Epidermal melanocyte (primary cell): ENCODE measurements around the gene GSAP.
A peak's percentile ranks its signal among the peaks of the same experiment; 100 is the strongest.

Experiments
- DNase-seq: peaks from one replicate; pipeline ENCODE4 v3.0.0; 2011; ENCODE audit warnings: low spot score; ENCODE audit not compliant: insufficient read length

Gene GSAP

DNA sequence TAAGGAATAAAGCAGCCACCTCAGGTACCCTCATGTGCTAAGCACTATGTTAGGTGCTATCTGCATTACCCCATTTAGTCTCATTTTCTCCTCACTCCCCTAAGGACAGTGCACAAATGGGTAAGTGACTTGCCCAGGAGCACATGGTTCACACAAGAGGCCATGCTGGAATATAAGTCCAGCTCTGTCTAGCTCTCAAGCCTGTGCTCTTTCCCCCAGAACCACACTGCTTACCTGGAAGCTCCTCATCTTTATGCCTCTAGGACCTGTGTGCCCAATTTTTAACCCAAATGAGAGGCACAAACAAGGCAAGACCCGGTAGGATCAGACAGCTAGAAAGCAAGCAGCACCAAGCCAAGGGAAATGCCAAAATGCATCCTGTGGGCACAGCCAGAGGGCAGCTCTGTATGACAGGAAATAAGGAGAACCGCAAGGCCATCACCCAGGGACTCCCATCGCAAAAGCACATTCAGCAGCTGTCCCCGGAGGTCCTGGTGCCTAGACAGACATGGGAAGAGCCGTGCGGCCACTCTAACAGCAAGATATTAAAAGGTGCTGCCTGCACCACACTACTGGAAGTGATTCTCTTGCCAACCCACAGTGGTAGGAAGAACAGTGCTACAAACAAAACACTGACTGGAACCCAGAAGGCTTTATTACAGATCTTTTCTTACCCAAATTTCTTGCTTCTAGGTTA is 88.1 kb downstream of the GSAP start:
- DNase-seq: no peak

DNA sequence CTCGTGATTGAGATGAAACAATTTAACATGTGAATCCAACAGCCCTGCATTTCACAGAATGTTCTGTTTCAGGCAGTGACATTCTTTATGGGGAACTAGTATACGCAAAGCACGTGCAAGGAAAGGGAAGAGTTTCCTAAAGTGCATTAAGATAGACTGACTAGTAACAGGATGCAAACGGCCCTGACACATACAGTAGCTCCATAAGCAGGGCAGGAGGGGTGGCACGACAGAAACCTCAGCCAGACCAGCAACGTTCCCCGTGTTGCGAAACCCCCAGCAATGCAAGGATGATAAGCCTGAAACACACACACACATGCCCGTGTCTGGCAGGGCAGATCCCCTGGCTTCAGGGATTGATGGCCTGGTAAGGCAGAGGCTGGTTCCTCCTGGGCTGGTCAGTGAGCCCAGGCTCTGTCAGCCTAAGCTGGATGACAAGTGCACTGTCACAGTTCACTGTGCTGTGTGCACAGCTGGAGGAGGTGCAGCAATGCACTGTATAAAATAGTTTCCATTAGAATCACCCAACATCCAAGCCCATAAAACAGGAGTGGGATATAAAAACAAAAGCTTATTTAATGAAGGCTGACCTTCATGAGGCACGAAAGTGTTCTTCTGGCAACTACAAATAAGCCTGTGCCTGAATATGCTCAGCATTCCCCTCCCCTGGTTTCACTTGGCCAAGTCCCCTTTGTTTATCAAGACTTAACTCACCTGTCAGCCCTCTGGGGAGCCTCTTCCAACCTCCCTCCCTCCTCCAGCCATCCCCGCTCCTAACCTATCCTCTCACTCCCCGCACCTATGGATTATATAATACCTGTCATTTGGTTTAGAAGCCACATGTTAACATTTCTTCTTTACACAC is 88.8 kb downstream of the GSAP start:
- no peak for DNase-seq

DNA sequence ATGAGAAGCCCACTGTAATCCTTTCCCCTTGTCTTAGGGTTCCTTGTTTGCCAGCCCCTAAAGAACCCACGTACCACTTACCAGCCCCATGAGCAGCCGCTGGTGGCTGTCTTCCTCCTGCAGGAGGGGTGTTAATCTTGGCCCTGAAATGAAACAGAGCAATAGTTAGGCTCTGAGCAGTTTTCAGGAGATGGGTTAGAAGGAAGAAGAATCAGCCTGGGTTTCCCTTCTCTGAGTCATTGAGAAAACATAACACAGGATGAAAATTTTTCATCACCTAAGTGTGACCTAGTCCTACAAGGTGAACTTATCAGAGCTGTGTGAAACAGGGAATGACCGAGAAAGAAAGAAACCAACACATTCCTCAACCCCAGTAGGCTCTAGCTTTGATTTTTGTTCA is 90.0 kb downstream of the GSAP start:
- DNase-seq: no peak

DNA sequence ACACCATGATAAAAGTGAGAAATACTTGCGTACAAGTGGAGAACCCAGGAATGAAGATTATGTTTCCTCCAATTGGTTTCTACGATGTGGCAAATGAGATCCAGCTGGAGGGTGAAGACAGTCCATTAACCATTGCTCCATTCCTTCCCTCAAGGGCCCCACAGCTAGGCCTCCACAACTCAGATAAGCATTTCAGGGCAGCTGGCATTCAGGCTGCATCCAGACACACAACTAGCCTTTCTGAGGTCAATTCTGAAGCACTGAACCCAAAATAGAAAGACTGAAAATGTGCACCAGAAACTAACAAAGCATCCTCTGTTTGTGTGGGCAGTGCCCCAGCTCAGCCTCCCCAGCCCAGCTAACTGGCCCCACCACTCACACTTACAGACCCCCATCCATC is 94.8 kb downstream of the GSAP start:
- peak; percentile 43 for DNase-seq

DNA sequence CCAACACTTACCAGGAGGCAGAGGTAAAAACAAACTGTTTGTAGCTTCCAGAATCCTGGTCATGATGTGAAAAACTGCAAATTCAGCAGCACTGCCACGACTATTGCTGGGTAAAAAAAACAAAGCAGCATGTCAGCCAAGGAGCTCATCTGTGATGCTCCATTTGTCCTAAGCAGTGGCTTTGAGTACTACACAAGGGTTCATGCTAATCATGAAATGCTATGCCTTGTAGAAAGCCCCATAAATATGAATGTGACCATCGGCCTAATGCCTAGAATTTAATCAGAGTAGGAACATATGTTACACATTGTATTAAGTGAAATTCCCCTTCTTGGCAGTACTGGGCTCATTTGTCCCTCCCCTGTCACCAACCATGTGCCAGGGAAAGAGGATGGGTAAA is 95.4 kb downstream of the GSAP start:
- no peak for DNase-seq

DNA sequence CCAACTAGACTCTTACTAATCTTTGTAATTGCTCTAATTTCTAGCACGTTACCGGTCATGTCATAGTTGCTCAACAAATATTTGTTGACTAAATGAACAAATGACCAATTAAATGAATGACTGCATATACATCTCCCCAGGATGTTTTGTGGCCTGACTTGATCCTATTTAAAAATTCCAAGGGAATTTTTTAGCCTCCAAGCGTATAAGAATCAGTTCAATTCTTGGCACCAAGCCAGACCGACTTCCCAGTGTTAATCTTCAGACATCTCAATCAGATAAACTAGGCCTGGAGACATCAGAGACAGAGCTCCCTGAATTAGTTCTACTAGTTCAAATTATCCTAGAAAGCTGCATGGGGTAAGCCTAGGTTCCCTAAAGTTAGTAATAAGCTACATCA is 96.0 kb downstream of the GSAP start:
- DNase-seq: no peak

DNA sequence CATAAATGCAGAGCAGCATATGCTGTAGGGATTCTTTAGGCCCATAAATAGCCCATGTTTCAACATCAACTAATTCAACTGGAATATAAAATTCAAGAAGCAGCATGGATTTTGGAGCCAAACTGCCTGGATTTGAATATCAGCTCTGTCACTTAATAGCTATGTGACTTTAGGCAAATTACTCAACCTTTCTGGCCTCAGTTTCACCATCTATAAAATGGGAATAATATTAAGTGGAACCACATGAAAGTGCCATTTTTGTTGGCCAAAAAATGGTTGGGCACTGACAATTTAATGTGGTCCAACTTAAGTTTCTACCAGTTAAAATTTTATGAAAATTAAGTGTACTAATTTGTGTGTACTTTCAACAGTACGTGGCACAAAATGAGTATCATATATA is 98.1 kb downstream of the GSAP start:
- no peak for DNase-seq

DNA sequence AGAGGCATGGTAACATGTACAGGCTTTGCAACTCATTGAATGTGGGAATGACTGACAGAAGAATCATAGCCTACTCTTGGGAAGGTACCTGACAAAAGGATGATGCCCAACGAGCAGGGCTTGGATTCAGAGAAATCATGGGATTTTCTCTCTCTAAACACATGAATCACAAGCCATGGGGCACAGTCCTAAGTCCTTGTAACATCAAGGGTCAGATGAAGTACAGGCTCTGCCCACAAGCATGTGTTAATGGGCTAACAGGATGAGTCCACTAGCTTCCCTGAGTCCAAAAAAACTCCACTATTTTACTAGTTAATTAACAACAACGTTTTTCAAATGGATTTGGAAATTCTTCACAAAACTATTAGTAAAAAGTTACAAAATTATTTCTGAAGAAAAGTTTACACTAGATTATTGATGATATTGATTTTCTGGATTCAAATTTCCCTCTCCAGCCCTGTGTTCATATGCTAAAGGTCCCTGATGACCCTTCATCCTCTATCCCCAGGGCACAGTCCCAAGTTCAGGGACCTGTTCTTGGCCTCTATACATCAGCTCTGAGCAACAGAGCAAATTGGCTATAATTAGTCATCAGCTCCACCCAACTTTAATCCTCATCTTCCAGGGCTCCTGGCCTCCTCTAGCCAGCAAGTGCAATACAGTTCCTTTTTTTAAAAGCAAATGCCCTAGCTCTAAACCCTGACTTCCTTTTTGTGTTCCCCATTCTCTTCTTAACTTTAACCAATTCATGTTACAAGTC is 99.8 kb downstream of the GSAP start:
- no peak for DNase-seq

DNA sequence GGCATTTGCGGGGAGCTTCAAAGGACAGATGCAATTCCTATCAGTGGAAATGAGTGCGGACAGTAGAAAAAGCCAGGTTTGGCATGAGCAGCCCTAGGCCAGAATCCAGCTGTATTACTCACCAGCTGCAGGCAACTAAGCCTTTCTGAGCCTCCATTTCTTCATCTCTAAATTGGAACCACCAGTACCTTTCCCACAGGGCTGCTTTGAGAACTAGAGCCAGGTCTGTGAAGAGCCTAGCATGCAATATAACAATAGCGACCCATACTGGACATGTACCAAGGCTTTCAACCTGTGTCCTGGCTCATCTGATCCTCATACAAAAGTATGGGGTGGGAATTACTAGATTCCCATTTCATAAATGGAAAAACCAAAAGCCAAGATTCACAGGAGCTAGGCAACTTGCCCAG is 101.0 kb downstream of the GSAP start:
- DNase-seq: no peak

DNA sequence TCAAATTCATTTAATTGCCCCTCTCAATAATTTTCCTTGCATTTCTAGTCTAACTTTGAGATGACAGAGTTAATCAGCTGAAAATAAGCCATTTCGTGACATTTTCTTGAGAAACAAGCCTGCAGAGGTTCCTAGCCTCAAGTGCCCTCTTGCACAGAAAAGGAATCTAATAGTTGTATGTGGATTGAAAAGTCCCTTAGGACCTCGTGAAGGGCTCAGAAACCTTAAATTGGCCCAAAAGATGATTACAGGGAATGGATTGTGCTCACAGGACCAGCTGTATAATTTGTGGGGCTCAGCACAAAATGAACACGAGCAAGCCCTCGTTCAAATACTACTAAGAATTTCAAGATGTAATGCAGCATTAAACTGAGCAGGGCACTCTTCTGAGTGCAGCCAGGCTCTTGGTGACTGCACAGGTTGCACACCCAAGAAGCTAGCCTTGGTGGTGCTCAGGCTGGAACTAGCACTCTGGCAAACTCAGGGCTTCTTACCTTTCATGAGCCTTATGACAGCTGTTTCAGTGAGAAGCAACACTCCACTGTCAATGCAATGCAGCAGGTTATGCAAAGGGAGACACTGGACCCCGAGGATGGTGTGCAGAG is 102.2 kb downstream of the GSAP start:
- no peak for DNase-seq

DNA sequence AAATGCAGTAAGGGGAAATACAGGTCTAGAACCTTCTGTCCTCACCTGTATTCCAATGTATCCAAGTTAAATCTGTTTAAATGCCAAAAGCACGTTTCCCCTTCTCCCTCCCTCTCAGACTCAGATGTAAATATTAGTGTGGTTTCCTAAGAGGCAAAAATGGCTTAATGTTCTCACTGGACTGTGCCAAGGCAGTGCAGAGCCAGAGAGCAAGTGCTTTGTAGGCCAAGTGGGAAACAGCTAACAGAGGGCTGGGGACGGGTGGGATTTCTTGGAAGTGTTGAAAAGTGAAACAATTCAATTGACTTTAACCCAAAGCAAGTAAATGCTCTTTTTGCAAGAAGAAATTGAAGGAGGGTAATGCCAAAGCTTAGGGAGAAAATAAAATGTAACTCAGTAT is 103.1 kb downstream of the GSAP start:
- DNase-seq: no peak

DNA sequence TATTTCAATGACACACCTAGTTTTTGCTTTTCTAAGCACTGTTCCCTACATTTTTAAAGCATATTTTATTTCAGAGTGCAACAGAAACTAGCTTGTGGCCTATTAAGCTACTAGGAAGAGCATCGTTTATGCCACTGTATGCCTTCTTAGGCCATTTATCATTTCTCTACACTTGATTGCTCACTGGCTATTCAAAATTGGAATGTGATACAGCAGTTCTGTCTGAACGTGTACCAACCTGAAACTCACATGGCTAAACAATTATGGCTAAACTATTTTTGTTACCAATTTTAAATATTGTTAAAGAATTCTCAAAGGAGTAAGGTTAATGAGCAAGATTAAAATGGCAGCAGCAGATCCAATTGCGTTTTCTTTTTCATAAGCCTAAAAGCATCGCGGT is 105.2 kb downstream of the GSAP start:
- no peak for DNase-seq

DNA sequence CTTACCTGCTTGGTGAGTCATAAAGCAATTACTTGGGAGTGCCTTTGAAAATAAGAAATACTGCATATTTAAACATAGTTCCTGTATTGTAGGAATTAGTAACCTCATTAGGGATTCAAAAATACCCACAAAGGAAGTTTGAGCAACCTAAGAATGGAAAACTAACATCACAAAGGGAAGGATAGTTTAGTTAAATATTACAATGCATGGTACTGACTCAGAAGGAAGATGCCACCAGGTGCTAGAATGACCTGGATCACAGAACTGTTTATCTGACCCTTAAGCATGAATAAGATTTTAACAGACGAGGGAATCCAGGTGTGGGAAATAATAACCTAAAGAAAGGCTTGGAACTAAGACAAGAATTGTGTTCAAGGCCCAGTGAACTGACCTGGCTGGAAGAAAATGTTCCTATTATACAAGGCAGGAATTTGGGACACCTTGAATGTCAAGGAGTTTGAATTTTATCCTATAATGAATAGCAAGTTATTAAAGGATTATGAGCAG is 106.4 kb downstream of the GSAP start:
- no peak for DNase-seq

DNA sequence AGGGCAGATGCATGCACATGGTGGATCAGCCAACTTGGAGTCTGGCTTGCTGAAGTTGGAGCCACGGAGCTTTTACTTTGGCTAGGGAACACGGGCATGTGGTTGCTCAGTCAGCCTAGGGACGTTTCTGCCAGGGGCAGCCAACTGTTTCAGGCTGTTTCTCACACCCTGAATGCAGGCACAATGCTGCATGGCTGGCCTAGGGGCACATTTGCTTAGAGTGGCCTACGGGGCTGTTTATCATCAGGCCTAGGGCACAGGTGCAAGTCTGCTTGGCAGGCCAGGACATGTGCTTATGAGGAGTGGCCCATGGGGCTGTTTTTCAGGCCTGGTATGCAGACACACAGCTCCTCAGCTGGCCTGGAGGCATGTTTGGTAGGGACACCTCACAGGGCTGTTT is 107.4 kb downstream of the GSAP start:
- no peak for DNase-seq

DNA sequence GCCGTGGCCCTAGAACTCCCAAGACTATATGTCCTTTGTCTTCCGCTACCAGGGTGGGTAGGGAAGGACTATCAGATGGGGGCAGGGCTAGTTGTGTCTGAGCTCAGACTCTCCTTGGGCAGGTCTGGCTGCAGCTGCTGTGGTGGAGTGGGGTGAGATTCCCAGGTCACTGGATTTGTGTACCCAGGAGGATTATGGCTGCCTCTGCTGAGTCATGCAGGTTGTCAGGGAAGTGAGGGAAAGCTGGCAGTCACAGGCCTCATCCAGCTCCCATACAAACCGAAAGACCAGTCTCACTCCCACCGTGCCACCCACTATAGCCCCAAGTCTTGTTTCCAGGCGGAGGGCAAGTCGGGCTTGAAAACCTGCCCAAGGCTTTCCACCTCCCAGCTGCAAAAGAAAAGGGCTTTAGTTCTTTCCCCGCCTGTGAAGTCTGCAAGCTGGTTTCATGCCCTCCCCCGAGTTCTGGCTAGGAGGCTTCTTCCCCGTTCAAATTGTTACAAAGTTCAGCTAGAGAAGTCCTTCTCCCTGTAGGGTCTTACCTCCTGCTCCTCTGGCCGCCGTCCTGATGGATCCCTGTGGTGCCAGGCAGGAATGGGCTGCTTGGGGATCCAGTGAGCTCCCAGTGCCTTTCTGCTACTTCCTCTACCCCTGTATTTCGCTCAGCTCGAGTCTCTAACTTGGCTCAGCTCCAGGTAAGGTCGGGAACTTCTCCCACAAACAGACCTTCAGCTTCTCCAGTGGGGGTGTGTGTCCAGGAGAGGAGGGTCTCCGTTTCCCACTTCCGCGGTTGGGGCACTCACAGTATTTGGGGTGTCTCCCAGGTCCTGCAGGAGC is 109.7 kb downstream of the GSAP start:
- no peak for DNase-seq

DNA sequence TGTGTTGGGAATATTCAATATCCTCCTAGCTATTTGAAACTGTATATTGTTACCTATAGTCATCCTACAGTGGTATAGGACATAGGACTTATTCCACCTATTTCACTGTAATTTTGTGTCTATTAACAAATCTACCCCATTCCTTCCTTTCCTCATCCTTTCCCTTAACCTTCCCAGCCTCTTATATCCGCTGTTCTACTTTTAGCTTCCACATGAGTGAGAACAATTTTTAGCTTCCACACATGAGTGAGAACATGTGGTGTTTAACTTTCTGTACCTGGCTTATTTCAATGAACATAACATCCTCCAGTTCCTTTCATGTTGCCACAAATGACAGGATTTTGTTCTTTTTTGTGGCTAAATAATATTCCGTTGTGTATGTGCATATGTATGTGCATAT is 120.6 kb downstream of the GSAP start:
- no peak for DNase-seq

DNA sequence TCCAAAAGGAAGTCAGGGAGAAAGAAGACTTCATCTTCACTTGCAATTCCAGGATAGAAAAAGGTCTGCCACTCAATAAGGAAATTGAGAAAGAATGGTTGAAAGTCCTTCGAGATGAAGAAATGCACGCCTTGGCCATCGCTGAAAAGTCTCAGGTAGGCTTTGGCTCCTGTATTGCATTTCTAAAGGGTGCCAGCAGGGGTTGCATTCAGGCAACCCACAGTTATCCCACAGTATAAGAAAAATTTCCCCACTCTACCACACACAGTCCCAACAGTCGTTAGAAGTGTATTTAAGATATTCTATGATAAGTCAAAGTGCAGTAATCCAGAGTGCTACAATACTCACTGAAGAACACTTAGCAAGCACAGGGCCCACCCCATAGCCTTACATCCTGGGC is 123.1 kb downstream of the GSAP start:
- DNase-seq: no peak

DNA sequence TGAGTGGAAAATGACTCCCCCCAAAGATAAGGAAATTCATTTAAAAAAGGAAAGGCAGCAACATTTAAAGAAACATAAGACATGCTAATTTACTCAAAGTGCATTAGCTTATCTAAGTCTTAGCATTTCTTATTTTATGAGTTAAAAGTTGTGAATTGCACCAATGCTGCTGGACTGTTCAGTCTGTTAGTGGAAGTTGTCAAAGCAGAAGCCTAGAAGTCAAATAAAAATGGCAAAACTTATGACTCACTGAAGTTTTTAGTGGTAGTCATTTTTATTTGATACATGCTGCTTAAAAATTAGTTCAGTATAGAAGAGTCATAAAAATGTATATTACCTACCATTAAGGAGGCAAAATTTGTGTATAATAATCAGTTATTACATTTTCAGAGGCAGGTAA is 125.7 kb downstream of the GSAP start:
- no peak for DNase-seq

DNA sequence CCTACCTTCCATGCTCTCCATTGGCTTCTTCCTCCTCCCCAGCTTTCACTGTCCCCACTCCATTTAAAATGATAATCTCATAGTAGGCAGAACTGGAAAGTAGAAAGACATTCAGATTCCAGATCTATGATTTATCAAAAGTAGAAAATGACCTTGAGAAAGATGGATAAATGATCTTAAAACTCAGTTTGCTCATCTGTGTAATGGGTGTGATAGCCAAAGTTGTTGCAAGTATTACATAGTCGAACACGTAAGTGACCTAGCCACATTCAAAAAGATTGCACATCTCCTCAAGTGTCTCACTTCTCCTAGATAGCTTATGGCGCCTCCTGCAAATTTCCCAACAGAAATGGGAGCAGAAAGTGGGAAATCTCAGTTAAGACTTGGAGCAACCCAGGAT is 126.8 kb downstream of the GSAP start:
- DNase-seq: no peak

DNA sequence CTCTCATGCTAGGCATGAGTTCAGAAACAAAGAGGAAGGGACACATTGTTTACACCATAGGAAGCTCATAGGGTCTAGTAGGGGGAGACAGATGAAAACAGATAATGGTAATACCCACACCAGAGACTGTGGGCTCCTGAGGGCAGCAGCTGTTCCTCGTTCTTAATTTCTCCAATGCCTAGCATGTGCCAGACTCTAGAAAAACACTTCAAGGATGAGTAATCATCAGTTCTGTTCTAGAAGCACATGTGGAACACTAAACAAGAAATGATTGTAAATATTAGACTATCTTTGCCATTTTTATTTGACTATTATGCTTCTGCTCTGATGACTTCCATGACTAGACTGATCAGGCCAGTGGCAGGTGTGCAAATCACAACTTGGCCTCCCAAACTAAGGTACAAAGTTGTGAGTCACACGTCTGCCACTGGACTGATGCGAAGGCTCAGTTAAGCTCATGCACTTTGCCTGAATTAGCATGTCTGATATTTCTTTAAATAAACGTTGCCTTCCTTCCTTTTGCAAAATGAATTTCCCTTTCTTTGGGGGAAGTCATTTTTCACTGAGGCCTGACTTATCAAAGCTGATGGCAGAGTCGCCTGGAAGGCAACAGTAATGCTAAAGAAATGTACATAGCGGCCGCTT is 127.4 kb downstream of the GSAP start:
- DNase-seq: no peak
